HS-5 (cell line): ENCODE data around the gene ZNRD2.
A peak's percentile ranks its signal among the peaks of the same experiment; 100 is the strongest.

Source experiments
- DNase-seq: peaks from one replicate; pipeline ENCODE4 v3.0.0-alpha.2; 2012; ENCODE audit warnings: low read depth

Gene ZNRD2

DNA sequence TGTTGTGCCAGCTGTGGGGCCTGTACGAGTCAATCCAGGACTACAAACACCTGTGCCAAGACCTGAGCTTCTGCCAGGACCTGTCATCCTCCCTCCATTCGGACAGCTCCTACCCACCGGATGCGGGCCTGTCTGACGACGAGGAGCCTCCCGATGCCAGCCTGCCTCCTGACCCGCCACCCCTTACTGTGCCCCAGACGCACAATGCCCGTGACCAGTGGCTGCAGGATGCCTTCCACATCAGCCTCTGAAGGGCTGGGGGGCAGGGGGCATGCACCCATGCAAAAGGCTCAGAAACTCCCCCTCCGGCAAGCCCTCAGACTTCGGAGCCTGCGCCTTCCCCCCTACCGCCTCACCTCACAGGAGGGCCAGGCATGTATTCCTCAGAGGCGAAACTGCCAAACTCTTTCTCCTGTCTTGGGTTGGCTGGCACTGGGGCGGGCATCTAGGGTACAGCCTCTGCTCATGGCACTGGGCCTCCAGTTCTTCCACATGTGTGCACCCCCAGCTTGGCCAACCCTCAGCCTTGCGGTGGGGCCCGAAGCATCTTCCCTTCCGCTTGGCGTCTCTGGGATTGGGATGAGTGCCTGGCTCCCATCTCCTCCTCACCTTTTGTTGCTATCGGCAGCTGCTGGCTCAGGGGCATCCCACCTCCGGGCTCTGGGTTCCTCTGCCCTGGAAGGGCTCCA lies 3.3 kb downstream of the ZNRD2 start:
- no peak for DNase-seq

DNA sequence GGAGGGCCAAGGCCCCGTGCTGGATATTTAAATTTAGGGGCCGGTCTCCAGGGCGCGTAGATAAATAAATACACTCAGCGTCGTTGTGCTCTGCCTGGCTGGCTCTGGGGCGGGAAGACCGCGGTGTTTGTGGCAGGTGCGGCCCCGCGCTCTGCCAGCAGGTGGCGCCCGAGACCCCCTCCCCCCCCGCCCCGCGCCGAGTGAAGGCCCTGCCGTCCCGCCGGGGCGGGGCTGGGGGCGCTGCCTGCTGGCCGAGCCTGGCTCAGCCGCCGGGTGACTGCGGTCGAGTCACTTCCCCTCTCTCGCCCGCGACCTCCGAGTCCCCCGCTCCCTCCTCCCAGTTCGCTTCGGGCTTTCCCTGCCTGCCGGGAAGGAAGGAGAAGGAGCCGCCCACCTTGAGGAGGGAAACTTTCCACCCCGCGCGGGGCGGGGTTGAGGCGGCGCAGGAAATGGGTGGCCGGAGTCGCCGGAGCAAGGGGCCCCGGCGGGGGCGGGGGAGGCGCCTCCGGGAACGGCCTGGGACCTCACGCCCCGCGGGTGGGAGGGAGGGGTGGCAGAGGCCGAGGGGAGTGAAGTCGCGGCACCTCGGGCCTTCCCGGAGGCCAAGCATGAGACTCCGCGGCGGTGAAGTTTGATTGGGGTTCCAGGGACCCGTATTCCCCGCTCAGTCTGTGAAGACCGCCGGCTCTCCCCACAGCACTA lies 4.0 kb downstream of the ZNRD2 start:
- peak; percentile 82 for DNase-seq

DNA sequence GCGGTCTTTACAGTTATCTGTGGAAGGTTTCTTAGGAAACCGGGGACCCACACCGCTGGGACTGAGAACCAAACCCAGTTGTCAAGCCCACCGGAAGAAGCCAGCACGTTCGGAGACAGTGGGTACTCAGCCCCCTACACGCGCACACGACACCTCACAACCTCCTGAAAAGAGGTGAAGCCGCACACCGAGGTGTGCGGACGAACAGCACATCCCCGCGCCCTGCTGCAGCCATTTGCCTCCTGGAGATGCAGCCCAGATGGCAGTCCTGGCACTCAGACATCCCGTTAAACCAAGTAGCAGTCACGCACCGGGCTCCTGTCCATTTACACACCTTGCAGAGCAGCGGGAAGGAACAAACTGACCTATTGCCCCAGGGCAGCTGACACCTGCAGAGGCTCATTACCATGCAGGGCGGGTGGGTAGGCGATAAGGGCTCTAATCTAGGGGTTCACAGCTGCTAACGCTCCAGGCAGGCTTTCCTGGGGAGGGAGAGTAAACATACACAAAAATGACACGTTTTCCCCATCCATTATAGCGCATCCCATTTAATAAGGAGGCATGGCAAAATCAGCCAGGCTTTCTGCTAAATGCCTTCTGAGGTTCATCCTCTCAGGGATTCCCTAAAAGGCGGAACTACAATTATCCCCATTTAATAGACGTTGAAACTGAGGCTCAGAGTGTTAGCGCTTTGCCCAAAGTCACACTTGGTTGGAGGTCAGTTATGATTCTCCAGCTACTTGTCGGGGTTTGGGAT lies 4.7 kb downstream of the ZNRD2 start:
- DNase-seq: no peak

DNA sequence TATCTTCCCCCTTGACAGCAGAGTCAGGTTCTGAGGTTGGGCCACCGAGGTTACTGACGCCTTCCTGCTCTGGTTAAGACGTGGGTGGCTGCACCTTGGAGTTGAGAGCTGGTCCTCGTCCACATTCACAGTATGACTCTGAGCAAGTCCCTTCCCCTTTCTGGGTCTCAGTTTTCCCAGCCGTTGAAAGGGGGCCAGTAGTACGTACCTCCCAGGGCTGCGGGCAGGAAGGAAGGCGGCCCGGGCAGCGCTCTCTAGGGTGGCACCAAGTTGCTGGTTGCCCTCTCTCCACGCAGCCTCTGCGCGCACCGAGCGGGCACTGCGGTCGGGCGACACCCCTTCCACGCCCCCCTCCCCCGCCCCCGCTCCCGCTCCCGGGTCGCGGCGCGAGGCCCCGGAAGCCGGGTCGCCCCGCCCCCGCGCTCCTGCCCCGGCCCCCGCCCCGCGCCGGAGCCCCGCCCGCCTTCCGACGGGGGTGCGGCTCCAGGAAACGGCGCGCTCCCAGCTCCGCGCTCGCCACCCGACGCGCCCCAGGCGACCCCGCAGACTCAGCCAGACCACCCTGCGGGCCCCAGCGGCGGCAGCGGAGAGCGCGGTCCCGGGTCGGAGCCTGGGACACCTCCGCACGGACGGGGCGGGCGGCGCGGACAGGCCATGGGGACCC lies 5.4 kb downstream of the ZNRD2 start, which contains the start of gene EHBP1L1:
Gene EHBP1L1, plus strand, starts transcription at position 486 of the 664 bp plus-strand sequence. CDS start 250 bp downstream, outside the sequence.
- no peak for DNase-seq

DNA sequence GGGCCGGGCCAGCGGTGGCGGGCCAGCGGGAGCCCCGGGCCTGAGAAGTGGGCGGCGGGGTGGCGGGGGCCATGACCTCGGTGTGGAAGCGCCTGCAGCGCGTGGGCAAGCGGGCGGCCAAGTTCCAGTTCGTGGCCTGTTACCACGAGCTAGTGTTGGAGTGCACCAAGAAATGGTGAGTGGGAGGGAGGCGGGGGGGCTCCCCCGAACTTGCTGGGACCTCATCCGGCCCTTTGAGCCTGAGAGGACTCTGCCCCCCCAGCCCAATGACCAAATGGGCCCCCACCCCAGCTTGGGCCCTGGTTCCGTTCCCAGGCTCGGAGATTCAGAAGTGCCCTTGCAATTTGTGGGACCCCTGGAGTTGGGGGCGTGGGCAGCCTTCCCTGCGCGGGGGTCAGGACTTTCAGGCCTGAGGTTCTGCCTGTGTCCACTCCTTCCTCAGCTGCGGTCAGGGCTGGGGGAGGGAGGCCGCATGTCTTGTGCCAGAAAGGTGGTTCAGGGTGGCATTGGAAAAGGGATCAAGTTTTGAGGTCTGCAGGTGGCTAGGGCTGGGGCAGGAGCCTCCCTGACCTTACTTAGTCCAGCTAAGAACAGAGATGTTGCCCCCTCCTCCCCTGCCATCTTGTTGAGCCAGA lies 6.1 kb downstream of the ZNRD2 start:
- DNase-seq: no peak

DNA sequence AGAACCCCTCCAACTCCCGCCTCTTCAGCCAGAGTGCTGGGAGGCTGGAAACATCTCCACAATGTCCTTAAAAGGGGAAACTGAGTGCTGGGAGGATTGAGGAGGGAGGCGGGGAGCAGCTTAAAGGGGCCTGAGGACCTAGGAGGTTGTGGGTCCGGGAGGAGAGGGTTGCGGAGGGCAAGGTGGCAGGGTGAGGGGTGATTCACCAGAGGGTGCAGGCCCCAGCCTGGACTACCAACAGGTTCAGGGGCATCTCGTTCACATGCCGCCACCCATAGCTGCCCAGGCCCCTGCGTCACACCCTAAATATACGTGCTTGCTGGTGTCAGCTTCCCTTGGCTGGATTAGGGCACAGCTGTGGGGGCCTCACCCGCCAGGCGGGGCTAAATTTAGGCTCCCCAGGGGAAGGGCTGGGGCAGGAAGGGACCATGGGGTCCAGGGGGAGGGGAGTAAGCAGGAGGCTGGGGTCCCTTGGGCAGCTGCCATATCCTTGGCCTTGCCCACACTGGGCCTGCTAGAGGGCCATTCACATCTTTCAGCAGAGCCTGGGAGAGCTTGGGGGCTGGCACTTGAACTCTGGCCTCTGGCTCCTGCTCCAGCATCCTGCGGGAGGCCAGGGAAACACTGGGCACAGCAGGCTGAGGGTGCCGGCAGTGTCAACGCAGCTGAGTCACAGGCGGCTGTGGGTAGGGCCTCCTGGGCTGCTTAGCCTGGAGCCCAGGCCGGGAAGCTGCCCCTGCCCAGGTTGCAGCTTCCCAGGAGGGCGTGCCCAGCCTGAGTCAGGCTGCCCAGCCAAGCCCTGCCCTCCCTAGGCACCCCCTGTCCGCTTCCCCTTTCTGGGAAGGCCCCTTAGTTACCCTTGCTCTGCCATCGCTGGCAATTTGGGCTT lies 6.8 kb downstream of the ZNRD2 start:
- no peak for DNase-seq

DNA sequence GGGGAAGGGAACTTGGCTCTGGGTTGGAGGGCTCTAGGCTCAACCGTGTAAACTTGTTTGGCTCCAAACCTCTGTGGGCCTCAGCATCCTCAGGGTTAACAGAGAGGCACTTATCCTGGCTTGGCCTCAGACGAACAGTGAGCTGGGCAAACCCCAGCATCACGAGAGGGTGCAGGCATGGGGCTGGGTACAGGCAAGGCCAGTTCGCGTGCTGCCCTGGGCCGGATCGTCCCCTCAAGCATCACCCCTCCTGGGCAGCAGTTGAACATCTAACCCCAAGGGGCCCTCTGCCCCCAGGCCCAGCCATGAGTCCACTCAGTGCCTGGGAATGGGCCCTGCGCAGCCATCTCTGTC lies 7.5 kb downstream of the ZNRD2 start:
- no peak for DNase-seq

DNA sequence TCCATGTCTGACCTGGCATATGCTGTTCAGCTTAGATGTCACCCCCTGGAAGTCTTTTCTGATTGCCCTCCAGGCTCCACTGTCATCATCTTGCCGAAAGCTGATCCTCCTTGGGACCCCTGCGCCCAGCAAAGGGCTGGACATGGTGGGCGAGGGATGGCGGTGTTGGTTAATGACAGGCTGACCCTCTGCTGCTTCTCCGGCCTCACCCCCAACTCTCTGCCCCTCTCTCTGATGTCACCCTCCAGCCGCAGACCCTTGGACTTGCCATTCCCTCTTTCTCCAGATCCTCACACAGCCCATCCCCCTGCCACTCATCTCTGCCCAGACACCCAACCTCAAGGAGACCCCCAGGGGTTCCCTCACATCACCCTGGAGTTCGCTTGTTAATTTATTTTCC lies 7.9 kb downstream of the ZNRD2 start:
- no peak for DNase-seq

DNA sequence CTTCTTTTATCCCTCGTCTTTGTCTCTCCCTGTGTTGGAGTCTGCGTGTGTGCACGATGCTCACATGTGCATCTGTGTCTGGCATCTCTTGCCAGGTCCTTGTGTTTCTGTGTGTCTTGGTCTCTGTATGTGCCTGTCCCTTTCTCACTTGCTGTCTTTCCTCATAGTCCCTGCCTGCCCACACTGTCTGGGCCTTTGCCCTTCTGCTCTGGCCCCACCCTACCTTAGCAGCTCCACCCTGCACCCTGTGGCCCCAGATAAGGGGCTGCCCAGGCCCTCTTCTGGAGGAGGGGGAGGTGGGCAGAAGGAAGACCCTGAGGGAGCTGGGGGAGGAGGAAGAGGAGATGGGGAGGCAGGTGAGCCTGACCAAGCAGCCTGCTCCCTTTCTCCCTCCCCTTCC lies 8.4 kb downstream of the ZNRD2 start:
- DNase-seq: no peak

DNA sequence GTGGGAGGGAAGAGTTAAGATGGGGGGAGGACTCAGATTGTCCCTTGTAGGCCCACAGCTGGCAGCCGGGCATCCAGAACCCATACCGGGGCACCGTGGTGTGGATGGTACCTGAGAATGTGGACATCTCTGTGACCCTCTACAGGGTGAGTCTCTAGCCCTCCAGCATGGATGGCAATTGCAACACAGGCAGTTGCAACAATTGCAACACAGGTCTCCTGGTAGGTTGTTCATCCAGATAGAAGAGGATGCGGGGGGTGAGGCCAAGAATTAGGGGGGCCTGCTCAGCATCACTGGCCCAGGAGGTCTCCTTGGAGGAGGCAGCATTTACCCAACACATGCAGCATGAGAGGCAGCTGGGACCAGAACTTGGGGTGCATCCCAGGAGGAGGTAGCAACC lies 9.0 kb downstream of the ZNRD2 start:
- DNase-seq: no peak

DNA sequence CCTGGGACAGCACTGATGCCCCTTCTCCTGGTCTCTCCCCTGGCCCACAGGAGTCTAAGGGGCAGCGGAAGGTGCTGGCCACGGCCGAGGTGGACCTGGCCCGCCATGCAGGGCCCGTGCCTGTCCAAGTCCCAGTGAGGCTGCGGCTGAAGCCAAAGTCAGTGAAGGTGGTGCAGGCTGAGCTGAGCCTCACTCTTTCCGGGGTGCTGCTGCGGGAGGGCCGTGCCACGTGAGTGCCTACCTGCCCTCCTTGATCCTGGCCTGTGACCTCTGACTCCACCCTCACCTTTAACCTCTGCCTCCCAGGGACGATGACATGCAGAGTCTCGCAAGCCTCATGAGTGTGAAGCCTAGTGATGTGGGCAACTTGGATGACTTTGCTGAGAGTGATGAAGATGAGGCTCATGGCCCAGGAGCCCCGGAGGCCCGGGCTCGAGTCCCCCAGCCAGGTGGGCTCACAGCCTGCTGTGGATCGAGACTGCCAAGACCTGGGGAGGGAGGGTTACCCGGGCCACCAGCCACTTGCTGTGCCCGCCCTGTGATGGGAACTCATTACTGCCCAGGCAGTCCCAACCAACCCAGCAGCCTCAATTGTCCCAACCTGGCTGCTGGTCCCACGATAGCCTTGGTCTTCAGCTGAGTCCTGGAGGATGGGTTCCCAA lies 9.9 kb downstream of the ZNRD2 start:
- DNase-seq: no peak

DNA sequence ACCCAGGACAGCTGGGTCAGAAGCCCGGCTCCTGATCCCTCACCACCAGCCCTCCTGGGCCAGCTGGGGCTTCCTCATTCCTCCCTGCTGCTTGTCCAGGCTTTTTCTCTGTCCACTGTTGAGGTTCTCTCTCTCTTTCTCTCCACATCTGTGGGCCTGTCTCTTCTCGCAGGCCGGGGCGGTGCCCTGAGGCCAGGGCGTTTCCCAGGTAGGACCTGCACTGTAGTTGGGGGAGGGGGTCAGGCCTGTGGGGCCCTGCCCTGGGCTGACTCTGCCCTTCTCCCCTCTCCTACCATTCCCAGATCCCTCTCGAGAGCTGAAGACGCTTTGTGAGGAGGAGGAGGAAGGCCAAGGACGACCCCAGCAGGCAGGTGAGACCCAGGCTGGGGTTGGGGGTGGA lies 10.5 kb downstream of the ZNRD2 start:
- DNase-seq: no peak

DNA sequence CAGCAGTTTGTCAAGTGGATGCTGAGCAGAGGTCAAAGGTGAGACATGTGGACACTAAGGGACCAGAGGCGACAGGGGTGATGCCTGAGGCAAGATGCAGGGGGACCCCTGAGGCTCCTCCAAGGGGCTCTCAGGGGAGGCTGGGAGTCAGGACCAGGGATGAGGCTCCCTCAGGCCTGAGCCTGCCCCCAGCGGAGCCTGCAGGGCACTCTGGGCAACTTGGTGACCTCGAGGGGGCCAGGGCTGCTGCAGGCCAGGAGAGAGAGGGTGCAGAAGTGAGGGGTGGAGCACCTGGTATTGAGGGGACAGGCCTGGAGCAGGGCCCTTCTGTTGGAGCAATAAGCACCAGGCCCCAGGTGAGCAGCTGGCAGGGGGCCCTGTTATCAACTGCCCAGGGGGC lies 11.7 kb downstream of the ZNRD2 start:
- no peak for DNase-seq

DNA sequence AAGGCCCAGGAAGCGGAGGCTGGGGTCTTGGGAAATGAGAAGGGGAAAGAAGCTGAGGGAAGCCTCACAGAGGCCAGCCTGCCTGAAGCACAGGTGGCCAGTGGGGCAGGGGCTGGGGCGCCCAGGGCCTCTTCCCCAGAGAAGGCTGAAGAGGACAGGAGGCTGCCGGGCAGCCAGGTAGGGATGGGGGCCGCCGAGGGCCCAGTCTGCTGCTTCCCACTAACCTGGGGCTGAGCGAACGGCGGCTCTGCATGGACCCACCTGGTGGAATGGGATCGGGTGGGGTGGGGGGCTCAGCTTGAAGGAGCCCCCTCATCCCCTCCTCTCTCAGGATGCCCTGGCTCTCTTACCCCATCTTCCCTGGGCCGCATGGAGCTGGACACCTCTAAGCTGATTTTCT lies 13.3 kb downstream of the ZNRD2 start:
- no peak for DNase-seq

DNA sequence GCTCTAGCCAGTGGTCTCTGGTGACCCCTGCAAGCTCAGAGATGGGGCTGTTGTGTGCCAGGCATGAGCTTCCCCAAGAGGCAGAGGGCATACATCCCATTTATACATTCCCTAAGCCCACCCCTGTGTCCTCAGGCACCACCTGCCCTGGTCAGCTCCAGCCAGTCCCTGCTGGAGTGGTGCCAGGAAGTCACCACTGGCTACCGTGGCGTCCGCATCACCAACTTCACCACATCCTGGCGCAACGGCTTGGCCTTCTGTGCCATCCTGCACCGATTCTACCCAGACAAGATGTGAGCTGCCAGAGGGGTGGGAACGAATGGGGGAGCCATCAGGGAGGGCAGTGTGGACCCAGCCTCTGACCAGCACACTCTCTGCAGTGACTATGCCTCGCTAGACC lies 13.8 kb downstream of the ZNRD2 start:
- DNase-seq: no peak

DNA sequence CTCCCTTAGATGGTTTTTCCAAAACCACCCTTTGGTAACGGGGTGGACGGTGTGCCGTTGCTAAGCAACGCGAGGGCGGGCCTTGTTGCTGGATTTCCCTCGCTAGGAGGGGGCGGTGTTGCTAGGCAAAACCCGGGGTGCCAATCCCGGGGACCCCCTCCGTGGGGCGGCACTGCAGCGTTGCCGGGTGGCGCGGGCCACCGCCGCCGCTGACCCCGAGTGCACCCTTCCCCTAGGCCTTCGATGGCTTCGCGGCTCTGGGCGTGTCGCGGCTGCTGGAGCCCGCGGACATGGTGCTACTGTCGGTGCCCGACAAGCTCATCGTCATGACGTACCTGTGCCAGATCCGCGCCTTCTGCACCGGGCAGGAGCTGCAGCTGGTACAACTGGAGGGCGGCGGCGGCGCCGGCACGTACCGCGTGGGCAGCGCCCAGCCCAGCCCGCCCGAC lies 14.5 kb downstream of the ZNRD2 start:
- DNase-seq: no peak

DNA sequence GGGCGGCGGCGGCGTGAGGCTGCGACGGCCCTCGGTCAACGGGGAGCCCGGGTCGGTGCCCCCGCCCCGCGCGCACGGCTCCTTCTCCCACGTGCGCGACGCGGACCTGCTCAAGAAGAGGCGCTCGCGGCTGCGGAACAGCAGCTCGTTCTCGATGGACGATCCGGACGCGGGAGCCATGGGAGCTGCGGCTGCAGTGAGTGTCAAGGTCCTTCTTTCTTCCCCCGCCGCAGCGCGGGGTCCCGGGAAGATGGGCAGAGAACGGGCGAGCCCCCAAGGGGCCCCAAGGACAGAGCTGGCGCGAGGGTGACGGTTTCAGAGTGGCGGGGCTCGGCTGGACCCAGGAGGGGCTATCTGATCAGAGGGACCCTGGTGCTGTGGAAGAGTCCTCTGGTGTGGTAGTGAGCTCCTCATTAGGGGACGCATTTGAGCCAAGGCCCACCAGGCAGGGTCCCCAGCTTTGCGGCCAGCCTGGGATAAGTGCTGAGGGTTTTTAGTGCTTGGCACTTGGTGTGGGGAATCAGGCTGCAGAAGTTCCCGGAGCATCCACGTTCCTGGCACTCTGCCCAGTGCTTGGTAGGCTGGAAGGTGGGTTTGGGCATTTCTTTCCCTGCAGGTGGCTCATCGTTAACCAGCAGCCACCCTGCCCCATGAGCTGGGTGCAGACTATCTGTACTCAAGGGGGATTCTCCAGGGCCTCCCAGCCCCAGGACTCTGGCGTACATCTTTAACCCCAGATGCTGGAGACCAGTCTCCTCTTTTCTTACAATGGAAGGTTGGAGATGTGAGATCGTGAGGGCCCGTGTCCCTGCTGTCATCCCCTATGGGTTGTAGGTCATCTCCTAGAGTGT lies 15.3 kb downstream of the ZNRD2 start:
- no peak for DNase-seq

DNA sequence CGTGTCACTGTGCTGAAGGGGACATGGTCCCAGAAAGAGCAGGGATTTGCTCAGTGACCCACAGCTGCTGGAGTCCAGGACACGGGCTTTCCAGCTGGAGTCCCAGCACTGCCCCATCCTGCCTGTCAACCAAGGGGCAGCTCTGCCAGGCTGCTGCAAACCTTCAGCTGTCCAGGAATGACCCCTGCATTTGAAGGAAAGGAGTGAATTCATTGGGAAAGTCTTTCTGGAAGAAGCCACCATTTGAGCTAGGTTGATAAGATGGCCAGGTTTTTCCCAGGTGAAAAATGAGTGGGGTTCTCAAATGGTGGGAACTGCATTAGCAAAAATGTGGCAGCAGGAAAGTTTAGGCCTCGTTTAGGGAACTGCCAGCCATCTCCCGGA lies 16.0 kb downstream of the ZNRD2 start:
- DNase-seq: no peak

DNA sequence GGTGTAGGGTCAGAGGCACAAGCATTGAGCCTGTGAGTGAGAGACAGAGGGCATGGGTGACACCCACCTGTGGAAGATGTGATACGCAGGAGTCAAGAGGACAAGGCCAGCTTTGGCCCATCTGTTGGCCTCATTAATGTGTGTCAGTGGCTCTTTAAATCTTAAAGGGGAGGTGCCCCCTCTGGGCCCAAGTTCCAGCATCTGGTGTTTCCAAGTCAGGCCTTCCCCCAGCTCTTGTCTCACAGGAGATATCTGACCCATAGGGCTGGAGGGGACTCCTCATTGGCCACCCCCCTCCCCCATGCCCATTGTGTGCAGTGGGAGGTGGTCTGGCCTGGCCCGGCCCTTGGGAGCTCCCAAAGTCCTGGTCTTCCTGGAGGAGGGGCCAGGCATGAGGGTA lies 16.4 kb downstream of the ZNRD2 start:
- DNase-seq: no peak
